HG03575 (cell line): ENCODE measurements around the gene IMMP2L.
A peak's percentile ranks its signal among the peaks of the same experiment; 100 is the strongest.

Experiments used
- ATAC-seq: cut with Tn5 transposase; IDR thresholded peaks from one replicate; pipeline ENCODE4 v1.9.1; 2021; ENCODE audit not compliant: unreplicated experiment, insufficient number of reproducible peaks, low FRiP score; ENCODE audit errors: extremely low read depth

IMMP2L gene

DNA sequence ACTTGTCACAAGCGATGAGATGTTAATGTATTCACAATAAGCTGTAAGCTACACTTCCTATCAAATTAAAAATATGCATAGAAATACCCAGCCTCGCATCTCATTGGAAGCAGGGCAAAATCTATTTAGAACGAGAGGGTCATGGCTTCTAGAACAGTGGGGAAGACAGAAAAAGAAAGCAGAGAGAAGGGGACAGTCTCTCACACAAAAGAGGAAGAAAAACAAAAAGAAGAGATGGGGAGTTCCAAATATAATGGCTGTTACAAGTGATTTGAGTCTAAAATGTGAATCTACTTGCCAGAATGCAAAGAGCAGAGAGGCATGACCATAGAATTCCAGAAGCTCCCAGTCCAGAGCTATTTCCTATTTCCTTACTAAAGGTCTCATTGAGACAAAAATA is 457.6 kb downstream of the IMMP2L start:
- peak; percentile 43 for ATAC-seq

DNA sequence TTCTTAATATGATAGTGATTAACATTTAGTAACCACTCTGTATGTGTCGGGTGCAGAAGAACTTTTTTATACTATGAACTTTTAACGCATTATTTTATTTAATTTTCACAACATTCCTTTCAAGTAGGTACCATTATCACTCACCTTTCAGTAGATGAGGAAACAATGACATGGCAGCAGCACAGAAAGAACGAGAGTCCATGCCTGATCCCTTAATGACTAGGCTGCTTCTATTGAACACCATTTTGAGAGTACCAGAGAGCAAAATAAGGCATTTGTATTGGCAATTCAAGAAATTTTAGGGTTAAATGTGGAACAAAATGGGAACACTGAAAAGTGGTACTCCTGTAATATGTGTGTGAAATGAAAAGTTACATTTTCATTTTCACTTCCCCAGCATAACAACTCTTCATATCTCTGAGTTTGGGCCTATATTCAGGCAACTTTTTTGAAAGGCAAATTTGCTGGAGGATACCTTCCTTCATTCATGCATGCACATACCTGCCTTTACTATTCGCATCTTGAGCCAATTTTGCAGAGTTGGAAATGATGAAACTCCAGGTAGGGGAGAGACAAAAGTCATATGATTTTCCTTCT is 458.5 kb downstream of the IMMP2L start:
- ATAC-seq, result no peak

DNA sequence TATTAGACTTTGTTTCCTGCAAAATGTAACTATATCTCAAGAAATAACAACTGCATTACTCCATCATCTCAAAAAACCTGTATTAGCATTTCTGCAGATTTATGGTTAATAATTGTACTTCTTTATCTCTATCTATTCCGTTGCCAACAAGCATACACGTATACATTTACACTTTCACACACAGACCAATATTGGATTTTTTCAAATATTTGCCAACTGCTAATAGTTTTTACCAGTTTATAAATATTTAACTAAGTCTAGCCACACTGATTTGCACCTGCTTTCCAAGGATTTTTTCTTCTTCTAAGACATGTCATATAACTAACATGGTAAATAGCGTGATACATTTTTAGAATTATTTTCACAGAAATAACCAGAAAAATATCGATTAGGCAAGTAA is 459.2 kb downstream of the IMMP2L start:
- no peak for ATAC-seq

DNA sequence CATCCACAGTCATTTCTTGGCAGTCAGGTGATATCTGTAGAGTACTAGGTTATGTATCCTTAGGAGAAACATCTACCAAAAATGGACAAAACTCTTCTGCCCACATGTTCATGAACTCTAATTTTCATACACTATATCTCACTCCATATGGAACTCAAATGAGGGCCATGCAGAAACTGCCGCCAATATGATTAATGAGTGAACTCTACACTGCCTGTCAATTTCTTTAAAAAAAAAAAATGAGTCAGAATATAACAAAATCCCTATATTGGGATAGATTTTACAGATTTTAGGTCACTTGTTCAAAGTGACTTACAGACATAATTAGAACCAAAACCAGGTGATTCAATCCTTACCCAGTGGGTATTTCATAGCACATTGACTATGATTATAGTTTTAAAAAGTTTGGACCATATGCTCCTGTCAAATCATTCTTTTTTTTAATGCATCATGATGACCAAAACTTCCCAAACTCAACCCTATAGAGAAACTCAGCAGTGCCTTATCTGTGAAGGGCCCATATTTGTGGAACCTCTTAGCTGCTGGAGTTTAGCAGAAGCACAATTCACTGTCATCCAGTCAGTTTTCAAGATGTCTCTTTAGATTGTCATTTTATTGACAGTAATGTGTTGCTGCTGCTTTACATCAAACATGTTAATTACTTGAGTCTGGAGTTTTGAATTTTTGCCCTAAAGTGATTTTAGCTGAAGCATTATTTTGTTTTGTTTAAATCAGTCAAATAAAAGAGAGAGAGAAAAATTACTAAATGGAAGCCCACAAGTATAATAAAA is 460.2 kb downstream of the IMMP2L start:
- no peak for ATAC-seq

DNA sequence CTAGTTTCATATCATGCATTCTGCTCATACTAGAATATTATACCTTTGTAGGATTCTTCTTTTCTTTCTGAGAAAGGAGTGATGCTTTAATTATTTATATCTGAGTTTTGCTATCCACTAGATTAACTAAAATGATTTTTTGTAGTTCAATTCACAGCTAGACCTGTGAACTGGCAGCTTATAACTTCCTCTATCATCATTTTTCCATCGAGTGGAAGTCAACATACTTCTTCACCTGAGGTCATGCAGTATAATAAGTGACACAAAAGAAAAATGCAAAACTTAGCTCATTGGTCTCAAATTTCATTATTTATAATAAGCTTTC is 463.4 kb downstream of the IMMP2L start:
- no peak for ATAC-seq

DNA sequence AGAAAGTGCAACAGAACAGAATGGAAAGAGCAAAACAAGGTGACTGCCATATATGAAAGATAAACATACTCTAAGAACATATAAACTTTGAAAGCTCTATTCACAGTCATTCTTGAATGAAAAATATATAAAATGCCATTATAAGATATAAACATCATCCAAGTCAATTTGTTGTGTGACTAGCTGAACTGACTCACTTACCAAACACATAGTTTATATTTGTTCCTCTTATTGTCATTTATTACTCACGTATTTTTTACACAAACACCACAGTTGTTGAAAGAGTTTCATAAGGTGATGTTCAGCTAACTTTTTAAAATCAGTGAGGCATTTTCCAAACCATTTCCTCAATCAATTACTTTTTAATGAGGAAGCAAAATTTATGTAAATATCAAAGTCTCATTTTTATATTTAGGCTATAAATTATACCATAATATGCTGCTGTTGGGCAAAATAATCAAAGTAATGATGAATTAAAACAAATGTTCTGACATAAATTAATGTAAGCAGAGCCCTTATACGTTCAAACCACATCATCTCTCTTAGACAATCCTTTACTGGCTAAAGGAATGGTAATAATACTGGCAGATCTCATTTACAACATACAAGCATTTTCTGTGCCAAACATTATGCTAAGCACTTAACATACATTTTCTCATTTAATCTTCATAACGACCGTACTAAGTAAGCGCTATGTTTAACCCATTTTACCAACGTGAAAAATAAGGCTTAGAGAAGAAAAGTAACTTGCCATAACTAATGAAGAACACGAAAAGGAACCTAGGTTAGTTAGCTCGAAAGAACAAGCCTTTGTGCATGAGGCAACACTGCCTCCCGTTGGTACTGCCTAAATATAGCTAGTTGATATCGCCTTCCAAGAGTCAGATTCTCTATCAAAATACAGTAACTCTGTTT is 464.0 kb downstream of the IMMP2L start:
- peak; percentile 75 for ATAC-seq

DNA sequence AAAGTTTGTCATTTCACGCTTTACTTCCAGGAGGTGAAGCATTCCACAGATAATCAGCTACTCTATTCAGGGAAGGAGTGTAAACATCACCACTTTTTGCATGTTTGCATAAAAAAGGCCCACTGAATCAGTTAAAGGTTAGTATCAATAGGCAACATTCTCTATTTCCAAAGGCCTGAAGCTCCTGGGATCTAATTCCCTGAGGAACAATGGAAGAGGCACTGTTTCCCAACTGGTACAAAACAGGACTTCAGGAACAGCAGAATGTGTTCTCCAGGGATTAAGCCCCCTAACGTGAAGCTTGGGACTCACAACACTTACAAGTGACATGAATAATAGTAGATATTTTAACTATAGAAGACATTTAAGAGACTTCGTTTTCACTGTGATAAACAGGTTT is 465.3 kb downstream of the IMMP2L start:
- no peak for ATAC-seq

DNA sequence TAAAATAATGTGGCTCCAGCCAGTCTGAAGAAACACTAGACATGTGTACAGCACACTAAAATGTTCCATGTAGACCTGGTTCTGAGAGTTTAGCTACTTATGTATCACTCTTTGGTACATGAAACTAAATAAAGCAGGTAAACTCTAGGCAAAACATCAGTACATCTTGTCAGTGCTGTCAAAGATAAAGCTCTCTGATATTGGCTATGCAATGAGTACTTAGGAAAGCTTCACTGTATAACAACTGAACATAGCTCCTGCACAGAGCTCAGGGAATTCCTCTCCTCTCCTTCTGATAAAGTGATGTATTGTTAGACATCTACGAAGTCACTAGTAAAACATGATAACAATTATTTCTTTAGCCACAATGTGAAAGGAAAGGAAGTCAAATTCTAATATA is 467.9 kb downstream of the IMMP2L start:
- no peak for ATAC-seq

DNA sequence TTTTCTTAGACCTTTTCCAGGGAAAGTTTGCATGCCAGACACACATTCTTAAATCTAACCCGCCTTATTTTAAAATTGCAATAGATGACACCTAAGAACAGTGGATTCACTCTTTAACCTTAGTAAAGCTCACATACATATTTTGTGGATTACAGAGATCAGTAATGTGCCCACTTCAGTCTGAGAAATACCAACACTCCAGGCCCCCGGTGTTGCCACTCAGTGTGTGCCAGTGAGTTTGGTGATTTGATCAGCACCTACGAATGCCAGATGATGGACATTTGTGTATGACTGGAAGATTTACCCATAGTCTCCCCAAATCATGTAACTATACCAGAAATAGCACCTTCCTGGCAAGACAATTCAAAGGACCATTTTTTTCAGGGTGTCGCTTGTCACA is 468.8 kb downstream of the IMMP2L start:
- no peak for ATAC-seq

DNA sequence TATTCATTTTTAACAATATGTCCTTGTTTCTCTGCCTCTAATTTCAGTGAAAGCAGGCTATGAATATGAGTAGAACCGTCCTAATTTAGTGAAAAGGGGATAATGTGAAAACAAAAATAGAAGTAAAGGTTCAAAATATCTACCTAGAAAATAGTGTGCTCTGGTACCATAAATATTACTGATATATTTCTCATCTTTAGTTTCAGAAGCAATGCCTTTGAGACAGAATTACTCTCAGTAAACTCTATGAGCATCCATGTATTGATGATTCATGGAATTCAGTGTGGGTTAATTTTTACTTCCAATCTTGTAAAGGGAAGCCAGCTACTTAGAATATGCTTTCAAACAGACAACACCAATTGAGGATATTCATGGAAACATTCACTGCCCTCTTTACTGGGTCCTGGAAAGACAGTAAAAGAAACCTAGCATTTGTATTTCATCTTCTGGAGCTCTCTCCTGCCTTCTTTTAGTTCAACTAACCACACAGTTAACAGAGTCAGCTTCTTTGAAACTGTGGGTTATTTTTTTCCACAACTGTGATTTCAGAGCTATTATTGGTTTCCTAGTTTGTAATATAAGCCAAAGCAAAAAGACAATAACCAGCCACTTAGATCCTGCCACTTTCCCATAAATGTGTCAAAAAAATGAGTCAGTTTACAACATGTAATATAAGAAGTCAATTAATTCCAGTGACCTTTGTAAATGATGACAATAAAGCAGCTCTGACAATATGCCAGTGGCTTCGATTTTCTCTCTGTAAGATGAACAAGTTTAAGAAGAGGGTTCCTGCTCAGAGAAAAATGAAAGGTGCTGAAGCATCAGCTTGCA is 469.7 kb downstream of the IMMP2L start:
- ATAC-seq, result no peak

DNA sequence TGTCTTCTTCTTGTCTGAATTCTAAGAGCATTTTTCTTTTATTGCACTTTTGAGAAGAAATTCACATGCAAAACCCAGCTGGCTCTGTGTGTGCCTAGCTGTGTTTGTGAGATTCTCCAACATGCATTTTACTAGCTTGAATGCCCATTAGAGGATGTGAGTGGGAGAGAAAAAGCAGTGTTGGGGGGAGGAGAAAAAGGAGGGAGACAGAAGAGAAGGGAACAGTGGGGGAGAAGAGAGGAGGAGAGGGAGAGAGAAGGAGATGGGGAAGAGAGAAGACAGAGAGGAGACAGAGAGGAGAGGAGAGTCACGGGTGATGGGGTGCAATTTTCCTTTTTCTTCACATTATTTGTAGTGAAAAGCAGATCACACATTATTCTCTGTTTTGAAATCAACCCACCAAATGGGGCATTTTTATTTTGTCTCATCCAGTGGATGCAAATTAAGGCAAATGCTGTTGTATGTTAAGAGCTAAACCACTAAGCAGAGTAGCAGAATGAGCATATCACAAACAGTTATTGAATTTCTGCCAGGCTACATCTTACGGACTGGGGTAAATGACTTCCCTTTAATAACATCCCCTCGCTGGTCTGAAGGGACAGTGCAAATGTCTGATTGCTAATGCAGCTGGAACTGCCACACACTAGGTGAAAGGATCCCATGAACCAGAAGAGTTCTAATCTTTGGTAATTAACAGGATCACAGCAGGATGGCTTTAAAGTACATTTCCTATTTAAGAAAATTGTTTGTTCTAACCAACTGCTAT is 470.5 kb downstream of the IMMP2L start:
- no peak for ATAC-seq

DNA sequence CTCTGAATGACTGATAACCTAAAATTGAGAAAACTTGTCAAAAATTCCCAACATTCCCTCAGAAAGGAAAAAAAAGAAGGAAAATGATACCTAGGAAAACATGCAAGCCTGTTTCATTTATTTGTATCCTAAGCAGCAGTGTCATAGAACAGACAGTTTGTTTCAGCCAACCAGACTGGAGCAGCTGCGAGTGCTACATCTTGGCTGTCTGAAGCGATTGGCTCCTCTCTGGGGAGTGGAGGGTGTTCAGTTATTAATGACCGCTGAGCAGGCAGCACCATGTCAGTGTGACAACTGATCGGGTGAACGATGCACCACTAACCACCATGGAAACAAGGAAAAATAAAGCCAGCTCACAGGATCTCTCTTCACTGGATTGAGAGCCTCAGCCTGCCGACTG is 471.4 kb downstream of the IMMP2L start, which contains the start of gene LRRN3:
LRRN3 (plus strand) TSS at position 282 of the 400 bp plus-strand sequence. CDS start 31,646 bp downstream, outside the sequence.
- ATAC-seq, result no peak

DNA sequence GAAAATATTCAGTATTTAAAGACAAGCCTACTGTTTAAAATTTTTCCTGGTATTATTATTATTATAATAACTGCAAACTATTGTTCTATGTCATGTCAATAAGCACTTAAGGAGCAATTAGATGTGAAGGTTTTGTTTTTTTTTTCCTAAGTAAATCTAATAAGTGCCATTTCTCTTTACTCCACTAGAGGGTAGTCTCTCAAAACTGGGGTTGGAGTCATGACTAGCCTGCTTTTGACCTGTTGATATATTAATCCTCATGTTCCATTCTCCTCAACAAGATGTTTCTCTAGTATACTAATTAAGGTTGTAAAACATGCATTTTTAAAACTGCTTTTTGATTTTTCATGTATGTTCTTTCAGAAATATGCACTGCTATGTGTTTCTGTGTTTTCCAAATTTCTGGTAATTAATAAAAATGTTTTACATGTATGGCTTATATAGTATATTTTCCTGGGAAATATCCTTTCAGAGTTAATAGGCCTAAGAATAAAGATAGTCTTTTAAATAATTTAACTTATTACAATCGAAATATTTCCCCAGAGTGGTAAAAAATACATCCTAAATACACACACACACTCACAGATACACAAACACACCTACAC is 472.4 kb downstream of the IMMP2L start:
- ATAC-seq, result no peak

DNA sequence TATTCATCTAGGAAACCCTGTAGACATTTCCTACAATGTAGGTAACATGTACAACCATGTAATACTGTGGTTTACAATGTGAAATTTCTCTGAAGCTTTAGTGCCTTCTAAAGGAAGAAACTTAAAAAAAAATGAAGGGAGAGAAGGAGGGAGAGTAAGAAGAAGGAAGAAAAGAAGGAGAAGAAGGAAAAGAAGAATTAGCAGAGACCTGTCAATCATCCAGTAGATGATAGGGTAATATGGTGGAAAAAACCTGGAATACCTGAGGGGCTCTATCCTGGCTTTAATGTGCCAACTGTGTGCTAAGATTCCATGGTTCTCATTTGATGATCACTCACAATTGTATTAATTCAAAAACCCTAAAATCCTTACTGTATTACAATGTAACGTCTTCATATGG is 474.0 kb downstream of the IMMP2L start:
- no peak for ATAC-seq

DNA sequence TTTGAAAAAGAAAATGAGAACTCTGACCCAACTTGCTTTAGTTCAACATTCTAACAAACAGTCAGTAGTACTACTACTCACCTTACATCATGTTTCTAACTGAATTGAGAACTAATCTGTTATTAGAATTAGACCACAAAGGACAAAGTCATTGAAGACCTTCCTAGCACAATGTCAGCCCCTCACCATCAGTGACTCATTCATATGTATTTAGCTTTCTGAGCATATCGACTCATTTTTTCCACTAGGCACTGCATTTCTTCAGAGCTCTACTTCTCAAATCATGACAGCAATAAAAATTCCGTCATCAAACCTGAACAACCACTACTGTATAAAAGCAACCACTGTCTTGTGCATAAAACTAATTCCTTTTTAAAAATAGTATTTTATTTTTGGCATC is 475.8 kb downstream of the IMMP2L start:
- no peak for ATAC-seq

DNA sequence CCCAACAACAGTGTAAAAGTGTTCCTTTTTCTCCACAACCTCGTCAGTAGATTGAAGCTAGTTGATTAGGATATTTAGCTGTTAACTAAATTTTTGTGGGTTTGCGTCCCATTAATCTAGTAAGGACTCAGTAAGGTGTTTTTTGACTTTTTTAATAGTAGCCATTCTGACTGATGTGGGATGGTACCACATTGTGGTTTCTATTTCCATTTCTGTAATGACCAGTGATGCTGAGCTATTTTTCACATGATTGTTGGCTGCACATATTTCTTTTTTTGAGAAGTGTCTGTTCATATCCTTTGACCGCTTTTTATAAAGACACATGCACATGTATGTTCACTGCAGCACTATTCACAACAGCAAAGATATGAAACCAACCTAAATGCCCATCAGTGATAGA is 476.9 kb downstream of the IMMP2L start:
- ATAC-seq, result no peak

DNA sequence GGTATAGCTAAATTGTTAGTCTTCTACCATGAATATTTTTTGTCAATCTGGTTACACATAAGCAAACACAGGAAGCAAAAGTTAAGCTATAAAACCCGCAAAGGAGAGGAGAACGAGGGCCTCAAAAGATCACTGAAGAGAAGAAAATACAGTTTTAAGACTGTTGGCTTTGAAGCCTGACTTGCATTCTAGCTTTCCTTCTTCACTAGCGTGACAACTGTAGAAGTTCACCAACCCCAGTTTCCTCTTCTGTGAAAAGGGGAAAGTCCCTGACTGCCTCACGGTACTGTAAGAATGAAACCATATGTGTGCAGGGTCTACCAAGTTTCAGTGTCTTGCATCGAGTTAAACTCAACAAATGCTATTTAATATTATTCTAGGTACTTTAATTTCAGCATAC is 478.9 kb downstream of the IMMP2L start:
- ATAC-seq, result peak; percentile 99

DNA sequence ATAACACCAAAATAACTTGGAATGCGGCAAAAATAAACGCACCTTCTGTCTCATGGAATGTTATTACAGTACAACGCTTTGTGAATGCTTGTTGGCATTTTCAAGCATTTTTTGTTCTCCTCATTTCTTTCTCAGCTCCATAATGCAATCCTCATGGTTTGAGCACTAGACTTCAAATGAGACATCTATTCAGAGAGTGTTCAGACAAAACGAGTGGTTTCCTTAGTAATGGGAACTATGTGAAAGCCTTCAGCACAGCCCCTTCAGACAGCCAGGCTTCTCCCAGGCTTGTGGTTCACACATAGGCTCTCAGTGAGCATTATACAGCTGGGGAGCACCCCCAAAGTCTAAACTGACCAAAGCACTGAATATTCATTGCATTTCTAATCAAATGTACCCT is 479.9 kb downstream of the IMMP2L start:
- no peak for ATAC-seq
